ENCODE results near the gene OTOF. TPM values are rescaled to one million over a fixed set of nuclear protein-coding genes. Genes with fewer than 3 reads are reported as not detected.

The OTOF gene
- total and polyA plus RNA-seq, 2 of the 13 experiments (the other 11 are each of a cell fraction or from before 2014, with no cell fraction given), result 0.04 TPM; not detected in 1

DNA sequence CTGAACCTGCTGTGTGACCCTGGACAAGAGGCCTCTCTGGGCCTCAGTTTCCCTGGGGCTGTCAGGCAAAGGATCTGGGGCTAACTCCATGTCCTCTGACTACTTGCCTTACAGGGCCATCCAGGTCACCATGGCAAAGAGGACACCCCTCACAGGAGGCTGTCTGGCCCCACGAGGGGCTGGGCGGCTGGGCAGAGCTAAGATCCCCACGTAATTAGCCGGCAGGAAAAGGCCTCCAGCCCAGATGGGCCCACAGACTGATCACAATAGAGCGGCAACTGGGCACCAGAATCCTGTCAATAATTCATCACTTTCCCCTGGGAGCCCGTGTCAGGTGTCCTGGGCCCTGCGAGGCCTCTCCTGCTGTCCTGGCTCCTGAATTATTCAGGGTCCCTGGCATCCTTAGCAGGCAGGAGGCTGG lies 44.8 kb upstream of the OTOF start:
- Histone ChIP-seq H2AFZ (ENCODE audit: low read length) (no peak overlapping the region), H3K9ac (ENCODE audit: insufficient read depth, low read depth, low read length) (no peak overlapping the region), H3K4me1 (ENCODE audit: insufficient read depth, low read length) (no peaks in the 10 kb centered on the region), H3K9me3 (ENCODE audit: low read length) (no peaks in the 10 kb centered on the region), H3K27ac (ENCODE audit: extremely low read length, insufficient read depth, low read length) (no peak overlapping the region), H3K4me2 (ENCODE audit: low read depth, low read length) (no peak overlapping the region), H3K27me3 (ENCODE audit: control insufficient read depth in 1 of 2, insufficient read depth in 2 of 2, low read length in 2 of 2) (peaks cover 7 to 63% of the 10 kb centered on the region in 2 experiments; a peak in 3 of 5 replicates), H4K20me1 (ENCODE audit: insufficient read depth, low read length) (no peaks in the 10 kb centered on the region), H3K79me2 (ENCODE audit: insufficient read depth, low read length) (no peaks in the 10 kb centered on the region), H3K4me3 (replicated peaks in 1 of 3; ENCODE audit: insufficient read depth in 1 of 3, low read depth in 2 of 3, low read length in 3 of 3) (no peak overlapping the region), H3K36me3 (replicated peaks in 1 of 2; ENCODE audit: control insufficient read depth in 1 of 2, insufficient read depth in 2 of 2, low read length in 2 of 2) (no peaks in the 10 kb centered on the region)
- no peak for ATAC-seq
- intact Hi-C loops (cut with micrococcal nuclease; ENCODE audit: unreplicated experiment), result no loop called here
- FAIRE-seq, result no peak
- WGBS (ENCODE audit: low lambda C conversion rate), result 6% methylated on average over 3 of the region's 7 CpGs
- no peak for DNase-seq (ENCODE audit: low spot score)
- TF ChIP-seq ZNF180 (CRISPR knock-in tag; IDR thresholded peaks at IDR 0.05; ENCODE audit: borderline replicate concordance, low read depth) (no peak), ZNF225 (CRISPR knock-in tag; IDR thresholded peaks at IDR 0.05) (no peak), ZNF878 (CRISPR knock-in tag; IDR thresholded peaks at IDR 0.05) (no peak), ZNF883 (CRISPR knock-in tag; IDR thresholded peaks at IDR 0.05; ENCODE audit: not compliant biosample characterization) (no peak), NFAT5 (CRISPR knock-in tag; IDR thresholded peaks at IDR 0.05) (no peak), ATM (IDR thresholded peaks at IDR 0.05; ENCODE audit: borderline replicate concordance) (no peak), PCBP2 (optimal IDR thresholded peaks at IDR 0.05; ENCODE audit: low read depth, low read length, poor library complexity, severe bottlenecking) (no peak), NFRKB (IDR thresholded peaks at IDR 0.05) (no peak), FOSL2 (CRISPR knock-in tag; IDR thresholded peaks at IDR 0.05) (no peak)
- TF ChIP-seq, protein P1, sequence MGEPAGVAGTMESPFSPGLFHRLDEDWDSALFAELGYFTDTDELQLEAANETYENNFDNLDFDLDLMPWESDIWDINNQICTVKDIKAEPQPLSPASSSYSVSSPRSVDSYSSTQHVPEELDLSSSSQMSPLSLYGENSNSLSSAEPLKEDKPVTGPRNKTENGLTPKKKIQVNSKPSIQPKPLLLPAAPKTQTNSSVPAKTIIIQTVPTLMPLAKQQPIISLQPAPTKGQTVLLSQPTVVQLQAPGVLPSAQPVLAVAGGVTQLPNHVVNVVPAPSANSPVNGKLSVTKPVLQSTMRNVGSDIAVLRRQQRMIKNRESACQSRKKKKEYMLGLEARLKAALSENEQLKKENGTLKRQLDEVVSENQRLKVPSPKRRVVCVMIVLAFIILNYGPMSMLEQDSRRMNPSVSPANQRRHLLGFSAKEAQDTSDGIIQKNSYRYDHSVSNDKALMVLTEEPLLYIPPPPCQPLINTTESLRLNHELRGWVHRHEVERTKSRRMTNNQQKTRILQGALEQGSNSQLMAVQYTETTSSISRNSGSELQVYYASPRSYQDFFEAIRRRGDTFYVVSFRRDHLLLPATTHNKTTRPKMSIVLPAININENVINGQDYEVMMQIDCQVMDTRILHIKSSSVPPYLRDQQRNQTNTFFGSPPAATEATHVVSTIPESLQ (CRISPR knock-in tag; conservative IDR thresholded peaks at IDR 0.05), result no peak
- BruUV-seq (replicated peaks), result no TSS peak
- in situ Hi-C loops (cut with HindIII; ENCODE audit: extremely low pct_ligation_motif_present, low pct_unique_long_range_greater_than_20kb), result loop anchor here (5.0 kb wide), 1 partner anchor 55 kb away; no protein-coding TSS in a partner anchor
- ChIA-PET CTCF (ENCODE audit: low intra/inter-chr PET ratio, low total read pairs) (no interaction called here), POLR2A (no interaction called here)

Data from HepG2 (cell line).